HG03571 (cell line): ENCODE measurements around the gene NSUN3.

Experiments
- ATAC-seq: cut with Tn5 transposase; IDR thresholded peaks from one replicate; pipeline ENCODE4 v1.9.1; 2021; ENCODE audit not compliant: unreplicated experiment

Gene NSUN3

DNA sequence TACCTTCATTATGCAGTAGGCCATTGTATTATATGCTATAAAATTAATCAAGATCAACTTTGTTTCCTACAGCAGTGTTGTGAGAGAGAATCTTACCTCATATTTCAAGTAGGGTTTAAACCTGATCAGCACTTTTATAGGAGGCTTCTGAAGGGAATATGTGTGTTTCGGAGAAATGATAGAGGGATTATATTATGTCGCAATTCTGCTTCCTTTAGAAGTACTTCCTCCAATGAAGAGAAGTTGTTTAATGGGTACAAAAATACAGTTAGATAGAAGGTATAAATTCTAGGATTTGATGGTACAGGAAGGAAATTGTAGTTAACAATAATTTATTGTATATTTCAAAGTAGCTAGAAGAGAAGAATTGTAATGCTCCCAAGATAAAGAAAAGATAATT is 54.9 kb downstream of the NSUN3 start:
- ATAC-seq, result no peak

DNA sequence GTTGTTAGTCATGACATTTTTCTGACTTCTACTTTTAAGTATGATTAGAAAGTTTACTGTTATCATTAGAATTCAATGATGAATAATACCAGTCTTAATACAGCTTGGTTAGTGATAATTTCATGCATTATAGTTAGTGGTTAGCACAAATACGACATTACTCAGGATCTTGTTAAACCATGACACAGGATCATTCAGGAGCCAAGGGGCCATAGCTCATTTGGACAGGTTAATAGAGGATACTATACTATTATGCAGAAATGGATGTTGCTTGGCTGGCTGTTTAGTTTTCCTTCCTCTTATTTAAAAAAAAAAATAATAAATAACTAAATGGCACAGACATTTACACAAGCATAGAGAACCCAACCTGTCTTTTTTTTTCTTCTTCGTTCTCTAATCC is 55.5 kb downstream of the NSUN3 start:
- ATAC-seq, result no peak

DNA sequence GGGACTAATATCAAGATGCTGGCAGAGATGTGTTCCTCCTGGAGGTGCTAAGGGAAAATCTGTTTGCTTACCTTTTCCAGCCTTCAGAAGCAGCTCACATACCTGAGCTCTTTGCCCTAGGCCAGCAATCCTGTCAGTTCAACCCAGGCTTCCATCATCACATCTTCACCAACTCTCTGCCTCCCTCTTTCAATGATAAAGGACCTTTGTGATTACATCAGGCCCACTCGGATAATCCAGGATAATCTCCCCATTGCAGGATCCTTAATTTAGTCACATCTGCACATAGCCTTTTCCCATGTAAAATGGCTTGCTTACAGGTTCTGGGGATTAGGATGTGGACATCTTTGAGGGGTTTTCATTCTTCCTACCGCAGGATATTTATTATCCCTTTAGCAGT is 58.3 kb downstream of the NSUN3 start:
- ATAC-seq, result no peak

DNA sequence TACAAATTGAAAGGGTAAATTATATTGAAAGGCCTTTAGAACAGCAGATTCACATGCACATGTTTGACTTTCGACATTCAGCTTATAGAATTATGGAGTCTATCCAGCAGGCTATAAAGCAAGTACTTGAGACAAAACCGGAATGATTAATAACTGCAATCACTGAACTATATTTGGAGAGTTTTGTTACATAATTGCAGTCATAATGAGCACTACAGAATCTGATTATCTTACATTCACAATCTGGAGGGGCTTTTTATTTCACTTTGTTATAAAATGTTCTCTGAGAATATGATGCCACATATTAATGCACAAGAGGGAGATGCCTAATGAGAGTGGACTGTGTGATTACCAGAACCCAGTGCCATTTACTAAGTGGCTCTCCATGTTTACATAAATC is 64.3 kb downstream of the NSUN3 start:
- no peak for ATAC-seq

DNA sequence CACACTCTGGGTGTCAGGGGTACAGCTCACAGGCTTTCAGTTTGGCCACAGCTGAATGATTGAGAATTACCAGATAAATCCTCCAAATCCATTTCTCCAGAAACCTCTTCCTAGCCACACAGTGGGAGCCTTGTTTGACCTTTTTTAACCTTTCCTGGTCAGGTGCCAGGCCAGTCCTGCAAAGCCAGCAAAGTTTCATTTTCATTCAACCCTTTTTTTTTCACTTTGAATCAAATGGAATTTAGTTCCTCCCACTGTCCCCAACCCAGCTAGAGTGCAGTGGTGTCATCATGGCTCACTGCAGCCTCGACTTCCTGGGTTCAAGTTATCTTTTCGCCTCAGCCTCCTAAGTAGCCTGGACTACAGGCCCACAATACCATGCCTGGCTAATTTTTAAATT is 67.8 kb downstream of the NSUN3 start:
- ATAC-seq, result no peak

DNA sequence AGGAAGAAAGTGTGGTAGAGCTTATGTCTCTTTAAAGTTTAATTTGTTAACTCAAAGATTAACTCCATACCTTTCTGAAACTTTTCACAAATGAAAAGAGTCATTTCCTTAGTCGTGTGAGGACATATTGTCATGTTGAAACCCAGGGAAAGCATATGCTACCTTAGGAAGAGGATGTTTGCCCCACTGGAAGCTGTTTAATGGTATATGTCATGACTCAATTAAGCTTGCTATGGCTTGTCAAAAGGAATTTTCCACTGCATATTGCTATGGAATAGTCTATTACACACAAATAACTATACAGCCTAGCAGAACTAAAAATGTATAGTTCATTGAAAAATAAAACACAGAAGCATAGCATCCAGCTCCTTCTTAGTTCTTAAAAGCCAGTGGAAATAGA is 69.9 kb downstream of the NSUN3 start:
- no peak for ATAC-seq

DNA sequence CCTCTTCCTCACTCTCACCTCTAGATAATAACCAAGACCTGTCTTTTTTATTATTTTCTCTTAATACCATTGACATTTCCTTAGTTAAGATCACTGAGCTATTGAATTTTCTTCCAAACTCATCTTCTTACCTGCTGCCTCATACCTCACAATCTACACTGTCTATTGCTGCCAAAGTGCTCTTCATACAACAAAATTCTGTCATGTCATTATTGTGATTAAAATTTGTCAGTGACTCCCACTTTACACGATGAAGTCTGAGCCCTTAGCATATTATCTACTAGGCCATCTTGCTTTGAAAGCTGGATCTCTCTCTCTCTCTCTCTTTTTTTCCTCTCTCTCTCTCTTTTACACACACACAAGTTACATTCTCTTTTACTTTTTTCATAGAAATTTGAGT is 73.3 kb downstream of the NSUN3 start:
- ATAC-seq, result no peak

DNA sequence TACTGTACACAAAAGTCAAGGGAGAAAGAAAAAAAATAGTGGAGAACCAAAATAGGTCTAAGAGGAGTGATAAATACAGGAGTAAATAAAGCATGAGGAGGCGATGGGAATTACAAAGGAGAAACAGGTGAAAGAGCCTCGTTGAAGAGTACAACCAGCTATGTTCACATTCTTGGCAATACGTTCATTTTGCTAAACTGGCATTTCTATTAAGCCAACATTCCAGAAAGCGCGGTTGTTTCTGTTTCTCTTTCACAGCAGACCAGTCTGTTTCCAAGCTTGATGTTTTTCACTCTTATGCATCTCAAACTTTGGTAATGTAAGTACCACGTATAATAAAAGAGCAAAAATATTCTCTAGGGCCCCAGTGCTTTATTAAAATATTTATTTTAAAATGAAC is 74.5 kb downstream of the NSUN3 start:
- no peak for ATAC-seq

DNA sequence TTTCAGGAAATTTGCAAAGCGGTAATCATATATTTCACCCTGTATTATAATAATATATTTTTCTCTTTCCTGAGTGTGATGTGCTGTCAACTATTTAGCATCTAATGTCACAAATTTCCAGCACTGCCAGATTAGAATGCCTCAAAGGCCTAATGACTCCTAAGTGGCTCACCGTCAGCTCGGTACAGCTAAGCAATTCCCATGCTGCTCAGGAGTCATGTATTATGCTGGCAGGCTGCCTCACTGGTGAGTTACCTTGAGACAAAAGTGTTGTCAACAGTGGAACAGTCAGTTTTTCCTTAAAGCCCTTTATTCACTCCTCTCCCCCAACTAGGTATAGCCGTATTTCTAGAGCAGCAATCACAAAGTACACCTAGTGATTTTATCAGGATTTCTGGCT is 83.6 kb downstream of the NSUN3 start:
- ATAC-seq, result no peak

DNA sequence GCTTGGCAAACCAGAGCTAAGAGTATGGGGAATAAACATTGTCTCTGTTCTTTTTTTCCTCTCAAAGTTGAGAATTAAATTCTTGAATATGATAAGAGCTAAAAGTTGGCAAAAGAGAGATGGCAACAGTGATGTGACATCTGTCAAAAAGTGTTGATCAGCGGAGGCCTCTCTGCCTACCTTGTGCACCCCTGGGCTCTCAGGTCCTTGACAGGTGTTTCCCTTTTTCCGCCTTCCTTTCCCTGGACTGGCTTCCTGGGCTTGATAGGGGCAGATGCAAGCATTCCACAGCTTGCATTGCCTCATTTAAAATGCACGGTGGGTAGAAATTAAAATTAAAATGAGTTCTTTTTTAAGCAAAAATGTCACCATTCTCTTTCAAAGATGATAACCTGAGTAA is 84.2 kb downstream of the NSUN3 start:
- ATAC-seq, result no peak

DNA sequence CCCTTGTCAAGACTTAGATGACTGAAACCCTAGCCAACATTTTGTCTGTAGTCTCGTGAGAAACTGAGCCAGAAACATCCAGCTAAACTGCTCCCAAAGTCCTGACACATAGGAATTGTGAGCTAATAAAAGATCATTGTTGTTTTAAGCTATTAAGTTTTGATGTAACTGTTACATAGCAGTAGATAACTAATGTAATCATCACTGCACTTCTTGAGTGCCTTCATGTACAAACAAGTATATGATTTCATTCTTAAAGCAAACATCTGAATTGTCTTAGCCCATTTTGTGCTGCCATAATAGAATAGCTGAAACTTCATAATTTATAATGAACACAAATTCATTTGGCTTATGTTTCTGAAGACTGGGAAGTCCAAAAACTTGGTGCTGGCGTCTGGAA is 87.3 kb downstream of the NSUN3 start:
- ATAC-seq, result no peak

DNA sequence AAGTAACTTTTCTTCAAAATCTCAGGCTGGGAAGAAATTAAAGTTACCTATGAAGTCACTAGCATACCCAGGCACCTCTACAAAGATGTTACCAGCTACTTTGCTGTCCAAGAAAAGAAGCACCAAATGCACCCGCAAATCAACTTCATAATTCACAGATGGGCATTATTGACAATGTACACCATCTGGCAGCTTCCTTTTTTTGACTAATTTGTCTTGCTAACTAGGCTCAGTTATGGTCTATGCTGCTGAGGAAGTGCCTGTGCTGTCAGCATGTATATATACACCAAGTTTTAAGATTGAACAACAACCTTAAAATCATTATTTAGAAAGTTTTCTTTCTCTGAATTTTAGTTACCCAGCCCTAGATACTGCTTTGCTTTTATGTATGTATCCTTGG is 93.8 kb downstream of the NSUN3 start:
- ATAC-seq, result no peak

DNA sequence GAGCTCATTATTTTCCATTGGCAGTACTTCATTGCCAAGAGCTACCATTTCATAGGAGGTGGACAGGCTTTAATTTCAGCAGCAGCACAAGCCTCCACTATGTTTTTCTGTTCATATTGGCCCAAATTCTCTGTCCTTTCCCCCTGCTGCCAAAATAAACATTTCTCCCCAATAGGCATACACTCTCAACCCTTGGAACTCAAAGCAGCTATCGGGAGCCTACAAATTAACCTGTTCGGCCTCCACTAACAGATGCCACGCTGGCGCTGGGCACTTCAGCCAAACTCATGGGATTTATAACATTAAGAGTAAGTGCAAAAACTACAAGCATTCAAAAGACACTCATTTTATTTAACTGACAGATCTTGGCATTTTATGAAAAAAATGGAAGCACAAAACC is 95.7 kb downstream of the NSUN3 start:
- no peak for ATAC-seq

DNA sequence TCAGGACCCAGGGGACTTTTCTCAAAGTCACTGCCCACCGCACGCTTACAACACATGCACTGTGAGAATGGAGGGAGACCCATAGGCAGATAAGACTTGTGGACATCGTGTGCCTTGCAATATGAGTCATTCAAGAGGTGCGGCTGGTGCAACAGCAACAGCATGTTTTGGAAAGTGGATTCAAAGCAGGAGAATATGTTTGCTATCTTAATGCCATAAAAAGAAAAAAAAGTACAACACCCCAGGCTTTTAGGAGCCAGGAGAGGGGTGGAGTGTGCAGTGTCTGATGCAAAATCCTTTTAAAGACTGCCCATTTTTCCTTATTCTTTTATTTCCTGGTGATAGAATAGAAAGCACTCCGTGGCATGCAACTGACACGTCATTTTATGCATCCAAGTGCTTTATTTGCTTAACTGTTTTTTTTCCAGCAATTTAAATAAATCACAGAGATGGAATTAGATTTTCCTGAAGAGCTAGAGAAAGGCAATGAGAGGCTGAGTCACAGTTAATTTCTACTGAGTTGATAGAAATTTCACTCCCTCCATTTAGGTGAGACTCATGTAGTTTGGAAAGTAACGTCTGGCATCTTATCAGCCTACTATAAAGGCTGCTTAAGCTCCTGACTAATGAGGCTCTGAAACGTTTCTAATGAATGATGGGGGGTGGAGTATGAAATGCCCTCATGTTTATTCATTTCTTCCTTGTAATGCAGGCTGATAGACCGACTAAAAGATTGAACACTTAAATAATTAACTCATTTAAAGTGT is 96.4 kb downstream of the NSUN3 start:
- no peak for ATAC-seq

DNA sequence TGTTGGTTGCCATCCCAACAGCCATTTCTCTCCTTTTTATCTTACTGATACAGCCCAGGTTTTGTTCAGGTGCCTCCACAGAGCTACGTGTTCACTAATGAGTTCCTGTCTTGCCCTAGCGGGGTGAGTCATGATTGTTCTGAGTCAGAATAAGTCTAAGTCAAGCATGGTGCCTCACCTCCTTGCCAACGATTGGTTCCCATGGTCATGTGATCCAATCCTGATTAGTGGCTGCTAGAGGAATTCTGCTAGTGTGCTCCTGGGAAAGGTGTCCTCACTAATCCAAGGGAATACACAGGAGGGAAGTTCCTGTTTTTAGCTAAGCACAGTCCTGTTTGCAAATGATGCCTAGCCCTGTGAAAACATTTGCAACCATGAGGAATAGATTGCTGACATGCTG is 99.8 kb downstream of the NSUN3 start:
- ATAC-seq, result no peak

DNA sequence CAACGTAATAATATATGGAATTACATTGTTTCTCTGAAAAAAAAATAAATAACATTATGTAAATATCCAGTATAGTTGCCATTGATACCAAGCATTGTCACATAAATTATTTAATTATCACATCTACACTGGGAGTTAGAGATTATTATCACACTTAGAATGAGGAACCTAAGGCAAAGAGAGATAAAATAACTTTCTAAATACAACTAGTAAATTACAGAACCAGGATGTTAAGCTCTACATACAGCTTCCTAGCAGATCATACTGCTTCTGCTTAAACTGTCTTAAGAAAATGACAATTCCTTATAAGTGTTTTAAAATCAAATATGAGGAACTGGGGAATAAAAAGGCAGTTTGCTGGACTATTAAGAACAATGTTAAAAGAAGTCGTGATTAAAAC is 104.5 kb downstream of the NSUN3 start:
- ATAC-seq, result no peak

DNA sequence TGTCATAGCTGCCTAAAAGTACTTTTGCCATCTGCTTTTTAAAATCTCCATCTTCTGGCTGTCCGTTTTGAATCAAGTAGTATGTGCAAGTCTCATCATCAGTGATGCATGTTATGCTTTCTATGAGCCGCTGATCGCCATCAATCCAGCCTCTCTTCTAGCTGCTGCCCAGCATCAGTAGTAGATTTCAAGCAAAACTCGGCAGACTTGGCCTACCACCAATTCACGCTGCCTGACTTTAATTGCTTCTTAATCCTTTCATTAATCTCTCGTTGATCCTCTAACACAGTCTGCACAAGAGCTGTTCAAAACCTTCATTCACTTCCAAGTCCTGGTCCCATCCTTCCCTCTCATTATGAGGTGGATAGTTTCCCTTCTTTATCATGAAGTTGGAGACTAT is 104.9 kb downstream of the NSUN3 start:
- ATAC-seq, result no peak

DNA sequence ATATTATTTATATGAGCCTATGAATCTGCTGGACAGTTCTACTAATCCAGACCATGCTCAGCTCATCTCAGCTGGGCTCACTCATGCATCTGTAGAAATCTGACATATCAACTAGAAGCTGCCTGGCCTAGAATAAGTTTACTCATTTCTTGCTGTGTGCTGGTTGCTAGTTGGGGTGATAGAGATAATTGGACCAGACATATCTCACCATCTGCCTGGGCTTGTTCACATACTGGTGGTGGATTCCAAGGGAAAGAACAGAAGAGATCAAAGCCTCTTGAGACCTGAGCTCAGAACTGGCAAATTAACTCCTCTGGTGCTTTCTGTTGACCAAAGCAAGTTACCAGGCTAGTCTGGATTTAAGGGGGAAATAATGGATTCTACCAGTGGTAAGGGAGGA is 109.1 kb downstream of the NSUN3 start:
- ATAC-seq, result no peak

DNA sequence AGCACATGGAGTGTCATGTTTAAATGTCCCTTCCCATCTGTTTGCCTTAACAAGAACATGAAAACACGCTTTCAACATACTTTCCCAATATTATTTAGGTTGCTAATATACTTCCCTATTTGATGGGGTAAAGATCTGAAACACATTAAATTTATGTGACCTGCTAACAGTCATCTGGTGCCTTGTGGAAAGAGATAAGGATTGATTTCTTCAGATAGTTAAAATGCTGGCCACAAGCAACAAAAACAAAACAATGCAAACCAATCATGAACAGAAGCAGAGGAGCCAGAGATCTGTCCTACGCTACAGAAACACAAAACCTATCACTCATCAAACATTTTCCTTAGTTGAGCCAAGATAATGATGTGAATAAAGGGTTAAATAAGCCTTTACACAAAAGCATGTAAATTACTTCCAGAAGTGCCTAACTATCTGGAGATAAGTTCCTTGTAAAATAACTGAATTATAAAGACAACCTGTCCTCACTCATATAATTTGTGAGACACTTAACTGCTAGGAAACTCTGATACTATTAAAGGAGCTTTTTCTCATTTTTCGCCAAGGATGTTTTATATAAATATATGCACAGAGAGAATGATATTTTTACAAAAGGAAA is 109.9 kb downstream of the NSUN3 start:
- ATAC-seq, result no peak

DNA sequence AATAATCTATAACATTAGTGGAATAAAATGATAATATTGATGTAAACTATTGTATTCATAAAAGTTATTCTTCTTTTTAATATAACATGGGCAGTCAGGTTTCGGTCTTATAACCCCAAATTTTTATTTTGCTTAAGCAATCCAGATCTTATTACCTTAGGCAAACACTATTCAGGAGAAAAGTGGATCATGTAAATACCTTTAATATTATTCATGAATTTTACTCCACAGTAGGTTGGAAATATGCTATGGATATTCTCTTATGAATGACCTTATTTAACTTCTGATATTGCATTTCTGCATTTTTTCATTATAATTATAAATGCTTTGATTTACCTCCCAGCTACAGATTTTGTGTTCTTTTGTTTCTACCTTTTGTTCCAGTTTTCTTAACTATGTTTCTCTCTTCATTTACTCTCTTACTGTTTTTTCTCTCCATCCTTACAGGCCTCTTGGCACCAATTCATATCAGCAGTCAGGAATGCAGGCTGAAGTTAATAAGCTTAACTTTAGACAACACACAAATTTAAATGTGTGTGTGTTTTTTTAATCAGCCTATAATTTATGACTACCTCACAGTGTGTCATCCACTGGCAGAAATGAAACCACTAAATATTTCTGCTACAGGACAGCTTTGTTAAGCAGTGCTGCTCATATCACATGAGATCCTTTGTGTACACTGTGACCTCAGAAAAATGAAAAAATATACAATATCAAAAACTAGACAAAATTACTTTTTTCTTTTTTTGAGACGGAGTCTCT is 111.0 kb downstream of the NSUN3 start:
- ATAC-seq, result no peak

DNA sequence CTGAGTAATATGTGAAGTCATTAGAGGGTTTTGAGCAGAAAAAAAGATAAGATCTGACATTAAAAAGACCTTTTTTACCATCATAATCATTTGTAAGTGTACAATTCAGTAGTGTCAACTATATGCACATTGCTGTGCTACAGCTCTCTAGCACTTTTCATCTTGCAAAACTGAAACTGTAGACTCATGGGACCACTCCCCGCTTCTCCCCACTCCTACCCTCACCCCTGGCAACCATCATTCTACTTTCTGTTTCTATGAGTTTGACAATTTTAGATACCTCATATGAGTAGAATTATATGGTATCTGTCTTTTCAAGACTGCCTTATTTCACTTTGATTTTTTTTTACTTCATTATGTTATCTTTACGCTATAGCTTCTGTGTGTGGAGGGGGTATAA is 112.8 kb downstream of the NSUN3 start:
- no peak for ATAC-seq

DNA sequence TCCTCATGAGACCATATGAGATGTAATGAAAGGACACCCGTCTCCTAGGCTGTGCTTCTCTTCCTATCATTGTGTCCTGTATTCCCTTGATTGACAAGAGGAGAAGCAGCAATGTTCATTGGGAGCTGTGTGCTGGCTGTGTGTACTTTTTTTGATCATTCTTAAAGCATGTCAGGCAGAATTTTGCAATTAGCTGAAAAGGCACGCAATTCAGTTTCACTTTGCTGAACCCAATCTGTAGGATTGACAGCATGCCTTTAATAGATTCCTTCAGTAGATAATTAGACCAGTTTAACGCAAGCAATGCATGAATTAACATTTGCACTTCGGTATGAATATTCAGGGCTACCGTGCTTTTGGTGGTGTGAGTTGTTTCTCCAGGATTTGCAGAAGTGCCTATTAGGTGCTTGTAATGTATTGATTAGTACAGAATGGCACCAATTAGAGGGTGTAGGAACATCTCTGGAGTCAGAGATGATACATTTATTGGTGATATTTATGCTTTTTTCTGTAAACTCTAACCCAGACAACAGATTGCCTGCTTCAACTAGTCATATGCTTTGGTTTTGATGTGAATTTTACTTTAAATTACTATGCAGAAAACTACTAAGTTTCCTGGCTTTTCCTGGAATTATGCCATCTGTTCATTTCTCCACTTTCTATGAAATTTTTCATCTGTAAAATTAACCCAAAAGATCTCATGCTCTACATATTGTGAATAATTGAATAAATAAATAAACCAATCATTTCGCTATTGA is 114.3 kb downstream of the NSUN3 start:
- no peak for ATAC-seq
